CMK (cell line): ENCODE measurements around the gene PRMT7.
"Not testable (repeated sequence)": the region's sequence is repeated elsewhere in the genome, so short reads cannot be mapped to it uniquely, and the experiment has no call there.

Experiments
- DNase-seq: peaks from one replicate; pipeline ENCODE4 v3.0.0-alpha.2; 2010; ENCODE audit warnings: low read depth

PRMT7 gene

DNA sequence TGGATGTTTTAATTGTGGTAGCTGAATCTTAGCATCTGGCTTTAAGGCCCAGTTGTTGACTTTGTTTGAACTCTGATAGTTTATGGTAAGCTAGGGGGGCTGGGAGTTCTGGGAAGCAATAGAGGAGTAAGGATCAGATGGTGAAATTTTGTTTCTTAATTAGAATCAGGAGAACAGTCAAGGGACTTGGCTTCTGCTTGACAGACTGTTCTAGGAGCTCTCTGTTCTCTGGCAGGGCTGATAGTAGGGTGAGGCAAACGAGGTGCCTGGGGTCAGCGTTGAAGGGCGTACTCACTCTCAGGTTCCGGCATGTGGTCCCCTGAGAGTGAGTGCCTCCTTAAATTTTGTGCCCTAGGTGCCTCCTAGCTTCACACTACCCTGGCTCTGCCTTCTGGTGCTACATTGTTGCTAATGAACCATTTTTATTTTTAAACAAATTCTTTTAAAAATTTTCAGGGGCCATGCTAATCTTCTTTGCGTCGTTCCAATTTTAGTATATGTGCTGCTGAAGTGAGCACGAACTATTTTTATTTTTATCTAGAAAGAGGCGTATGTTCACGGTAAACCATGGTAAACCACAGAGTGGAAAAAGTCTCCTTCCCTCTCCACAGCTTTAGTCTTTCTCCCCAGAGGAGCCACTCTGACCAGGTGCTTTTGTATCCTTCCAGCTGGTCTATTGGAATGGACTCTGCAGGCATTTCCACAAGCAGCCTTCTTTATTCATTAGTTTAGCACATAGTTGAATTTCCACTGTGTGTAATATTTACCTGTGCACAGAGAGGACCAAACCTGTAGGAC lies 26.8 kb upstream of the PRMT7 start:
- DNase-seq: no peak

DNA sequence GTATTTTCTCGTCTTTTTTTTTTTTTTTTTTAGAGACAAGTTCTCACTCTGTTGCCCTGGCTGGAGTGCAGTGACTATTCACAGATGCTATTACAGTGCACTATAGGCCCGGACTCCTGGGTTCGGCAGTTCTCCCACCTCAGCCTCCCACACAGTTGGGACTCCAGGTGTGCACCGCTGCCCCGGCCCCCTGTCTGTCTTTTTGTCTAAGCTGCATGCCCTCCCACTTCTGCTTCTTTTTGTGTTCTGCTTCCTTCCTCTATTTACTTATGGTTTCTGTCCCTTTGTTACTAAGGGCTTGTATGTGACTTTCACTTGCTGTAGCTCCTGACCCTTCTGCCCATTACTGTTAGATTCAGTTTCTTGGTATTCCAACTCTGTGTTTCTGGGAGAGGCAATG lies 26.0 kb upstream of the PRMT7 start:
- no peak for DNase-seq

DNA sequence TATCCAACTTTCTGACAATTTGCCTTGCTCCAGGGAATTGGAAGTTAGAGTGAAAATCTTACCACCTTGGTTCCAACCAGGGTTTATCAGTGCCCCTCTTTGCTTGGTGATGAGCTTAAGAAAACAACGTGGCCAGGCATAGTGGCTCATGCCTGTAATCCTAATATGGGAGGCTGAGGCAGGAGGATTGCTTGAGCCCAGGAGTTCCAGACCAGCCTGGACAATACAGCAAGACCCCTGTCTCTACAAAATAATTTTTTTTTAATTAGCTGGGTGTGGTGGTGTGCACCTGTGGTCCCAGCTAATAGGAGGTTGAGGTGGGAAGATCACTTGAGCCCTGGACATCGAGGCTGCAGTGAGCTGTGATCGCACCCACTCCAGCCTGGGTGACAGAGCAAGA lies 25.1 kb upstream of the PRMT7 start:
- DNase-seq: no peak

DNA sequence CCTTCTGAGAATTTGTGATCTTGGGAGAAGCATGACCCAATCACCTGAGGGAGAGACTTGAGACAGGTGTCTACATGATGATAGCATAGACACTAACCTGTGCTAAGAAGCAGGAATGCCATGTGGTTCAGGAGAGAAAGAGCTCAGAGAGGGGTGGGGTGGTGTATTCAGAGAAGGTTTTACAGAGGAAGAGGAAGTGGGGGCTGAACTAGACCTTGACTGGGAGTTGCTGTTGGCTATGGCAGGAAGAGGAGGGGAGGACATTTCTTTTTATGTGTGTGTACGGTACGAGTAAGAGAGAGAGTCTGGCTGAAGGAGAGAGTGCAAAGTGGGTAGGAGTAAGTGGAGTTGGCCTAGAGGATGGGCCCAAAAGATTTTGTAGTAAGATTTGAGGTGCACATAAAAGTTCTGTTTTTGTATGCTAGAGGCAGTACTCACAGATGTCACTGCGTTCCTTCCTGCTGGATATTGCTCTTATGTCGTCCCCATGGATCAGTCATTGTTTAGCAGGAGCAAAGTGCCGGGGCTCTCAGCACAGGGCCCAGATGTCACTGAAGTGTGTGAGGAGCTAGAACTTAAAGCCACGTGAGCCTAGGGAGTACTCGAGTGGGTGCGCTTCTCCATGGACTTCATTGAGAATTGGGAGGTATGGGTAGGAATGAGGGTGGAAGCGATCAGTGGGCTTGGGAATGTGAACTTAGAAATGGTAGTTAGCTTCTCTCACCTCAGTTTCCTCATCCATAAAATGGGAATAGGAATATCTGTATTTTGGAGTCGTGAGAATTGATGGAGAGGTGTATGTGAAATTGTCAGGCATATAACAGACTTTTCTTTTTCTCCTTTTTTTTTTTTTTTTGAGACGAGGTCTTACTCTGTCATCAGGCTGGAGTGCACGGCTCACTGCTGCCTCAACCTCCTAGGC lies 24.4 kb upstream of the PRMT7 start:
- no peak for DNase-seq

DNA sequence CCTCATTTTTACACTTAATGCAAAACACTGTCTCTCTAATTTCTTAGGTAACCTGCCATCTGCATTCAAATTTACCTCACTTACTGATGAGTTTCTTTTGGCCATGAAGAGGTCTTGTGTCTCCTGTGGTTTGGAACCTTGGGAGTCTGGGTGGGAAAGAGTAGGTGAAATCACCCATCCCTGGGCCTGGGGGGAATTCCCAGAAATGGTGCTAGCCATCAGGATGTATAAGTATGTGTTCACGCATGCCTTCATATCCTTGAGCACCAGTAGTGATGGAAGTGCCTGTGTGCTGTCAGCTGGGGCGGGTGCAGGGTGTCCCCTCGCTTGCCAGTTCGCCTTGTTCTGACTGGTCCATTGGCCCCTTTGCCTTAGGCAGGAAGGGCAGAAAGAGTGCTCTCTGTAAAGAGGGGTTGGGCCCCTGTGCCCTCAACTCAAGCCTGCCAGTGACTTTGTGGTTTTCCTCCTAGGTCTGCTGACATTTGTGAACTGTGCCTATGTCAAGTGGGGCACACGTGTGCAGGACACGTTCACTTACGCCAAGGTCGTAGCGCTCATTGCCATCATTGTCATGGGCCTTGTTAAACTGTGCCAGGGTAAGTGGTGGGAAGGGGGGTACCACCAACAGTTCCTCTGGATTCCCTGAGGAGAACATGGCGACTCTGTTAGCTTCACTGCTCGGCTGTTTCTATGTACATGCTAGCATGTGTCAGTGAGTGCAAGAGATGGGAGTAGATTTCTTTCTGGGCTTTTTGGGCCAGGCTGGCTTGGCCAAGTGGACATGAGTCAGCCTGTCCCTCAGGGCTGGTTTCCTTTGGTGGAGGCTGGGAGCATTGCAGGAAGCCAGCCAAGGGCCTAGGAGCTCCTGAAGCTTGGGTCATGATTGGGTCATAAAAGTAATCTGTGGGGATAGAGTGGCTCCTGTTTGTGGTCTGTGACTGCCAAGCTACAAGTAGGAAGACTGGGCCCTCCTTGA lies 23.3 kb upstream of the PRMT7 start:
- no peak for DNase-seq

DNA sequence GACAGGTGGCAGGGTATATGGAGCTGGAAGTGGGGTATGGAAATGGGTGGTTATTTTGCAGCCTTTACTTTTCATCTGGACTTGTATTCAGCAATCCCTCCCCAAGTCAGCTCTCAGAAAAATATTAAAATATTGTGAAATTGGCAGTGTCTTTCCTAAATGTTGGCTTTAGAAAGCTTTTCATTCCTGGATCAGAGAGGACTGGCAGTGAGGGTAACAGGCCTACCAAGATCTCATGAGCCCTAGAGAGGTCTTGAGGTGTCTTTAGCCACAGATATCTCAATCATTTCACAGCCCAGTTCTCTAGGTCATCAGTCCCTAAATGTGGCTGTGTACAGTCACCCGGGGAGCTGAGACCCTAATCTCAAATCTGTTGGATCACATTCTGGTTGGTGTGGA lies 22.6 kb upstream of the PRMT7 start:
- DNase-seq: no peak

DNA sequence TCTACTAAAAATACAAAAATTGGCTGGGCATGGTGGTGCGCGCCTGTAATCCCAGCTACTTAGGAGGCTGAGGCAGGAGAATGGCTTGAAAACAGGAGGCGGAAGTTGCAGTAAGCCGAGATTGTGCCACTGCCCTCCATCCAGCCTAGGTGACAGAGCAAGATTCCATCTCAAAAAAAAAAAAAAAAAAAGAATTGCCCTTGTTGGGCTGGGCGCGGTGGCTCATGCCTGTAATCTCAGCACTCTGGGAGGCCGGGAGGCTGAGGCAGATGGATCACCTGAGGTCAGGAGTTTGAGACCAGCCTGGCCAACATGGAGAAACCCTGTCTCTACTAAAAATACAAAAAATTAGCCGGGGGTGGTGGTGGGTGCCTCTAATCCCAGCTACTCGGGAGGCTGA lies 22.0 kb upstream of the PRMT7 start:
- not testable (repeated sequence) for DNase-seq

DNA sequence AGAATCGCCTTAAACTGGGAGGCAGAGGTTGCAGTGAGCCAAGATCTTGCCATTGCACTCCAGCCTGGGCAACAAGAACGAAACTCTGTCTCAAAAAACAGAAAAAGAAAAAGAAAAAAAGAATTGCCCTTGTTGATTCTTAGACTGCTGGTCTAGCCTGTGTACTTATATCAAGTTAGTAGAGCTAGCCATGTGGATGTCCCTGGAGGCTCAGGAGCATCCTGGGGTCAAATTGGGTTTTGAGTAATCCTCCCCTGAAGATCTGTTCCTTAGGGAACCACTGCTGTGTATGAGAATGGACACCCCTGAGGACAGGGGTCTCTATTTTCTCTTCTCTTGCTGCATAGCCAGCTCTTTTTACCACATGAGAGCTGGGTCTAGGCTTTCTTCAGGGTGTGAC lies 21.6 kb upstream of the PRMT7 start:
- DNase-seq: no peak

DNA sequence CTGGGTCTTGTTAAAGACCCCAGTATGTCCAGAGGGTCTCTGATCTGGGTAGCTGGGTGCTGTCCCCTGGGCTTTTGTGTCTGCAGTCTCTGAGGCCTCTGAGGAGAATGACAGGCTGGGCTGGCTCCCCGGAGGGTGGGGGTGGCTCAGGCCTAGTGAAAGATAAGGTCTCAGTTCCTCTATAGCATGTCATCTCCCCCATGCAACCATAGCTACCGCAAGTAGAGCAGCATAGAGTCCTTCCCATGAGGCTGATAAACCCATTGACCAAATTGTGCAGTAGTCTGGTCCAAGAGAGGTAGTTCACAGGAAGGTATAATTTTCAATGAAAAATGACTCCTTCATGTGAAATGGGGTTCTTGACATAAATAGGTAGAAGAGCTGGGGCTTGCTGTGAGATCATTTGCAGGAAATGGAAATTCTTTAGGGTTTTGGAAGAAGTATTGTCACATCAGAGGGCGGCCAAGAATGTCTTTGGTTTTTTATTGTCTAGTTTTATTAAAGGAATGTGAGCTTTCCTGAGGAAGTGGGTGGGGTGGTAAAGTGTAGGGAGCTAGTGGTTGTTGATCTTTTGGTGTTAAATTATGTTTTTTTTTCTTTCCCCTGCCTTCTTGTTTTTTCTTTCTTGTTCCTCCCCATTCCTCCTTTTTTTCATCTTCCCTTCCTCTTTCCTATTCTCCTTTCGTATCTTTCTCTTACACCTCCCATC lies 21.0 kb upstream of the PRMT7 start:
- DNase-seq: peak; percentile 52

DNA sequence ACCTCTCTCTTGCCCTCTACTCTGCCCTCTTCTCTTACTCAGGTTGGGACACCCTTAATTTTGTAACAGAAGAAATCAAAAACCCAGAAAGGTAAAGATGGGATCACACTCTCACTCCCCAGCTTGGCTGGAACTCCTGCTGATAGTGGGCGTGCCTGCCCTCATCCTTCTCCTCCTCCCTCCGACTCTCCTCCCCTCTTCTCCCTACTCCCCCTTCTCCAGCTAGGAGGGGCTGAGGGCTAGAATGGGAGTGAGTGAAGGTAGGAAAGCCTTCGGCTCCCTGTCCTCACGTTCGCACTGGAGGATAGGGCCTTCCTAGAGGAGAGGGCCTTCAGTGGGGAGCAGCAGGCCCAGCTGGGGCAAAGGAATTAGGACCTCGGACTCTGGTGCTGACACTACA lies 20.4 kb upstream of the PRMT7 start:
- no peak for DNase-seq

DNA sequence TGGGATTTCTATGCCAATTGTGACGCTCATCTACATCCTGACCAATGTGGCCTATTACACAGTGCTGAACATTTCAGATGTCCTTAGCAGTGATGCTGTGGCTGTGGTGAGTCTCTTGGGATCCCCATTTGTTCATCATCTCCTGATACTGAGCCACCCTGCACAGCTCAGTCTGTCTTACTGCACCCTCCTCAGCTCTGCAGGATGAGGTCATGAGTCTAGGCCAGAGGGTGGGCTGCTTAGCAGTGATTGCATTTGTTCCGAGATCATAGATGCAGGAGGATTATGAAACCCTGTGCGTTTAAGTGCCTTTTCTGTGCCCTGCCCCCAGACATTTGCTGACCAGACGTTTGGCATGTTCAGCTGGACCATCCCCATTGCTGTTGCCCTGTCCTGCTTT lies 19.6 kb upstream of the PRMT7 start:
- no peak for DNase-seq

DNA sequence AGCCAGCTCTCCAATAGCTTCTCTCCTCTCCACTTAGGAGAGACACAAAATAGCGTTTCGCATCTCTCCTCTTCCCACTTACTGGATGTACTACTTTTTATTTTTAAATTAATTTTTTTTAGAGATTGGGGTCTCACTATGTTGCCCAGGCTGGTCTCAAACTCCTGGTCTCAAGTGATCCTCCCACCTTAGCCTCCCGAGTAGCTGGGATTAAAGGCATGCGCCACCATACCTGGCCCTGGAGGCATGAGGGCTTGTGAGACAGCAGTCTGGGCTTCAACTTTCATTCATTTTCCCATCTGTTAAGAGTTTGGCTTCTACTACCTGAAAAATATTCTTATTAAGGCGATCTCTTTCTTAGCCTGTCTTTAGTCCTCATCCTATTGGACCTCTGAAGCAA lies 18.4 kb upstream of the PRMT7 start:
- no peak for DNase-seq

DNA sequence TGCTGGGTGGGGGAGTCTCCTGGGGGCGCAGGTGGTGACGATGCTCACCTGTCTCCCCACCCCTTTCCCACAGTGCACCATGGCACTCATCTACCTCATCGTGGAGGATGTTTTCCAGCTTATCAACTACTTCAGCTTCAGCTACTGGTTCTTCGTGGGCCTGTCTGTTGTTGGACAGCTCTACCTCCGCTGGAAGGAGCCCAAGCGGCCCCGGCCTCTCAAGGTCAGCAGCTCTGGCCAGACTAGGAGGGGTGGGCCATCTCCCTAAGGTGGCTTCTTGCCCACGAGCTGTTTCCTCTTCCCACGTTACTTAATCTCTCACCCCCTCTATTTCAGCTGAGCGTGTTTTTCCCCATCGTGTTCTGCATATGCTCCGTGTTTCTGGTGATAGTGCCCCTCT lies 14.5 kb upstream of the PRMT7 start:
- DNase-seq: no peak

DNA sequence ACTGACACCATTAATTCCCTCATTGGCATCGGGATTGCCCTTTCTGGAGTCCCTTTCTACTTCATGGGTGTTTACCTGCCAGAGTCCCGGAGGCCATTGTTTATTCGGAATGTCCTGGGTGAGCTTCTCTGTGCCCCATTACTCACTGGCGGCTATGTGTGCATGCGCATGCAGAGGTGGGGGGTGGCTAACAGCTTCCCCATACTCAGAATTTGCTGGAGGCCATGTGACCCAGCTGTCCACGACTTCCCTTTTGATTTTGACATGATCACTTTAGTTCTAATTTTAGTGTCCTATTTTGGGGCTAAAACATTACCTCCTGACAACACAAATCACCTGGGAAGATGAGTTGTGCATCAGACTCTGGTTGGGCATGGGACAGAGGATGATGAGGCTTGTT lies 14.1 kb upstream of the PRMT7 start:
- no peak for DNase-seq

DNA sequence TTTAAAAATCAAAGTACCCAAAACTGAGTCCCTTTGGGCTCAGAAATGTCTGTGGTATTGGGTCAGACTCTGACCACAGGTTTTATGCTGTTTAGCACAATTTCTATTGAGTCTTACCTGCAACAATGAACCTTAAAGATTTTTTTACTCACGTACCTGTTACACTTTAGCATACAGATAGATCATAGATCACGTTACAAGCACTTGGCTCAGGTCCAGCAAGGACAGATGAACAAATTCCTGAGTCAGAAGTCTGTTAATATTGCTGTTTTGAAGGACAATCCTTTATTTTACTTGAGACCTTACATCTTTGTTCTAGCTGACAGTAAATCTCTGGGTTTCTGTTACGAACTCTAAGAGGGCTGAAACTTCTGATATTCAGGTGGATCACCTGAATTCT lies 12.9 kb upstream of the PRMT7 start:
- DNase-seq: no peak

DNA sequence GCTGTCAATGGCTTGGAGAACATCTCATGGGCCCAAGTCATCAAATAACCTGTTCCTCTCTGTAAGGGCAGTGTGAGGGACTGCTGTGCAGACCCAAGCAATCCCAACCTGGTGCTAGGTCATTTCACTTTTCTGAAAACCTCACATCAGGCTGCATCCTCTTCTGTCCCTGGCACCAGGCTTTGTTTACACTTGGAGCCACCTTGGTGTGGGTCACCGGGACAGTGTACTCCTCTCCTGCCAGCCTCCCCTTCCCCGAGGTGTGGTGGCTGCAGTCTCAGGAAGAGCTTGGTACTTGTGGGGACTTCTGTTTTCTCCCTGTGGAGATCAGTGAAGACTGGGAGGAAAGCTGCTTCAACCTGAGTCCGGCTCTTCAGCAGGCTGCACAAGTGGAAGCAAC lies 12.5 kb upstream of the PRMT7 start:
- no peak for DNase-seq

DNA sequence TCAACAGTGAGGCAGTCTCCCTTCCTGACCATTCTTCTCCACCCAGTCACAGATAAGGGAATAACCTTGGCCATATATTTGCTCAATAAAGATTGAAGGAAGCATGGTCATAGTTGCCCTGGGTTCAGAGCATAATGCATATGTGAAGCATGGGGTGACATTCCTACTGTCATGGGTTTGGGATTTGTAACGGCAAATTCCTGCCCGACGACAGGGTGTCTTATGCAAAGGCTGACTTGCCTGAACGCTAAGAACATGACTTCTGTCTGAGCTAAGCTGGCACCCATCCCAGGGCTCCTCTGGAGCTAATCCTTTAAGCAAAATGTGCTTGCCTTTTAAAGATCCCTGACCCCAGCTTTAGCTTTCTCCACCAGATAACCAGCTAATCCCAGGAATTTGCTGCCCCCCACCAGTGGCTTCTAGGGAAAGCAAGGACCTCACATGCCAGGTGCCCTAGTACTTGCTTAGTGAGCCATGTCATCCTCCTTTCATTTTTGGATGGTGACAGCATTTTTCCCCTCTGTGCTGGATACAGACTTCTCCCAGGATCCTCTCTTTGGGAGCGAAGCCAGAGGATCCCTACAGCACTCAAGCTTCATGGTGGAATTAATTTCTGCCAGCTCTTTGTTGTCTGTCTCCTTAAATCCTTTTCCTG lies 11.8 kb upstream of the PRMT7 start:
- DNase-seq: no peak

DNA sequence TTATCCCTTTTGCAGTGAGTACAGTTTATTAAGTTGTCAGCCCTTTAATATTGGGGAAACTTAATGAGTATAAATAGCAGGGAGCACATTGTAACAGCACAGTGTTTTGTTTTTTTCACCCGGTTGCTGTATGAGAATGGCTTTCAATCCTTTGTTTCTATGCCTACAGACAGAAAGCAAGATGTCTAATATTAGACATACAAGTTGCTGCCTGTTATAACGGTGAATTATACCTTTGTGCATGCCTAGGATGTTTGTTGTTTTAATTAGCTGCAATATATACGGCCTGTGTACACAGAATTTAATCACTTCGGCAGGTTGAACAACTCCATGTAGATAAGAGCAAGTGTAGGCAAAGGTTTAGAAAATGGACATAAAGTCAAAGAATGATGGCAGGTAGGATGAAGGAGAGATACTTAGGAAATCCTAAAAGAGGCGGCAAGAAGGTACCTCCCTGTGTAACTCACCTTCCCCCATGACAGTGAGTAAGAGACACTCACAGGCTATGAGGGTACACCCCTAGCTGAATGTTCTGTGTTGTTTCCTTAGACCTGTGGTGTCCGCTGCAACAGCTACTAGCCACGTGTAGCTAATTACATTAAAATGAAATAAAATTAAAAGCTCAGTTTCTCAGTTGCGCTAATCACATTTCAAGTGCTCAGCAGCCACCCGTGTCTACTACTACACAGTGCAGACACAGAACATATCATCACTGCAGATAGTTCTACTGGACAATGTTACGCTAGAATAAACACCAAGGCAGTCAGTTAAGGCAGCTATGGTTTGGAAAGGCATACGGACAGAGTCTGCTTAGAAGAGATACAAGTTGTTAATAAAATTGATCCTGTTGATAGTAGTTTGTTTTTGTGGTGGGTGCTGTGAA lies 11.0 kb upstream of the PRMT7 start:
- DNase-seq: no peak

DNA sequence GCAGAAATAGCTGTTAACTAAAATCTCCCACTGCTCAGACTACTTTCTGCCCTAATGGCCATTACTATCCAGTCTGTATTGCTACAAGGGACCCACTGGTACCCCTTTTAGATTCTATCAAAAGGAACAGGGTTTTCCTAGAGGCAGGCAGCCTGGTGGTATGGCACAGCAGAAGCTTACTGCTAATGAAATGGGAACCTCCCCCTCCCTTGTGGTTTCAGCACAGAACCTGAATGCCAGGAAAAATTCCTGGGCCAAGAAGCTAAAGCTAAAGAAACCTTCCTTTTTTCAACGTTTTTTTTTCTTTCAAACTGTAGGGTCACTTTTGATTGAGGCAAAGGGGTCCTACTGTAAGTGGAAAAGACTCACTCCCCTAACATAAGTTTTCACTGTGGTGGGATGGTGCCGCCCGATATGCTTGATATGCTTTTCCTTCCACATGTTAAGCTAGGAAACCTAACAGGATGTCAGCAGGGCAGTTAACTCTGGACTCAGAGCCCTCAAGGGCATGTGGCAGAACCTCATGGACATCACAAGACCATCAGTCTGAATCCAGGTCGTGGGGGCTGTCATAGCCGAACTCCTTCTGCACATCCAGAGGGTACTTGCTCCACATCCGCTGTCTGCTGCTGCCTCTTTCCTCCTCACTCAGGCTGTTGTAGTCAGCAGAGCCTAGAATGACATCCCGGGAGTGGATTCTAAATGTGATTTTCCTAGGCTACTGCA lies 9.9 kb upstream of the PRMT7 start:
- DNase-seq: no peak
